Loucy (cell line): ENCODE data around the gene SCUBE2.

Experiments
- H2AFZ ChIP-seq: fragments of 200-600 bp; sonication (generic); 2 replicates; pipeline ENCODE4 v1.6.0; 2016; ENCODE audit warnings: antibody characterized with exemption, mild to moderate bottlenecking, low read length, moderate library complexity
- H3F3A ChIP-seq: fragments of 200-600 bp; 2 replicates; pipeline ENCODE4 v1.6.0; 2016; ENCODE audit warnings: antibody characterized with exemption, low read depth, mild to moderate bottlenecking
- H3K27me3 ChIP-seq: fragments of 200-600 bp; sonication (generic); 2 replicates; pipeline ENCODE4 v1.6.1; 2014; ENCODE audit warnings: low read length, mild to moderate bottlenecking; ENCODE audit not compliant: insufficient read depth, poor library complexity, severe bottlenecking
- H3K36me3 ChIP-seq: fragments of 200-600 bp; sonication (generic); 2 replicates; pipeline ENCODE4 v1.6.1; 2016; ENCODE audit warnings: low read length; ENCODE audit not compliant: insufficient read depth
- H3K4me1 ChIP-seq: fragments of 200-600 bp; sonication (generic); 2 replicates; pipeline ENCODE4 v1.5.1; 2014; ENCODE audit warnings: low read length, mild to moderate bottlenecking; ENCODE audit not compliant: insufficient read depth, poor library complexity, severe bottlenecking
- H3K4me2 ChIP-seq: fragments of 200-600 bp; sonication (generic); 2 replicates; pipeline ENCODE4 v1.6.0; 2014; ENCODE audit warnings: antibody characterized with exemption, low read length, low read depth, mild to moderate bottlenecking; ENCODE audit not compliant: poor library complexity, severe bottlenecking
- H3K4me3 ChIP-seq: fragments of 200-600 bp; sonication (generic); 2 replicates; pipeline ENCODE4 v1.5.1; 2014; ENCODE audit warnings: low read length, mild to moderate bottlenecking, mixed read lengths; ENCODE audit not compliant: poor library complexity, severe bottlenecking
- H3K79me2 ChIP-seq: fragments of 200-600 bp; sonication (generic); 2 replicates; pipeline ENCODE4 v1.6.1; 2014; ENCODE audit warnings: low read length; ENCODE audit not compliant: insufficient read depth
- H3K9ac ChIP-seq: fragments of 200-600 bp; sonication (generic); 2 replicates; pipeline ENCODE4 v1.6.0; 2014; ENCODE audit warnings: mild to moderate bottlenecking, low read depth, low read length, moderate library complexity; ENCODE audit not compliant: poor library complexity, severe bottlenecking
- H3K9me2 ChIP-seq: fragments of 200-600 bp; sonication (generic); replicated peaks from 2 replicates; pipeline ENCODE4 v1.6.1; 2016; ENCODE audit warnings: low read depth, low read length, mixed read lengths
- H3K9me3 ChIP-seq: fragments of 200-600 bp; sonication (generic); 2 replicates; pipeline ENCODE4 v1.6.1; 2014; ENCODE audit warnings: mild to moderate bottlenecking, antibody characterized with exemption, low read length, low read depth; ENCODE audit not compliant: insufficient read depth
- H4K20me1 ChIP-seq: fragments of 200-600 bp; sonication (generic); 2 replicates; pipeline ENCODE4 v1.6.0; 2014; ENCODE audit warnings: antibody characterized with exemption, low read length, mild to moderate bottlenecking; ENCODE audit not compliant: insufficient read depth, poor library complexity, severe bottlenecking
- EZH2phosphoT487 ChIP-seq: fragments of 200-600 bp; IDR thresholded peaks from 2 replicates; pipeline ENCODE4 v1.6.1; 2018; ENCODE audit warnings: antibody characterized with exemption, mild to moderate bottlenecking, moderate library complexity, borderline replicate concordance
- TF ChIP-seq, protein P1 (sequence below): fragments of 200-600 bp; sonication (generic); conservative IDR thresholded peaks from 2 replicates; pipeline ENCODE4 v1.5.1; 2014; ENCODE audit warnings: mild to moderate bottlenecking, antibody characterized with exemption, low read length

Gene SCUBE2

GRCh38 chr11:9071692-9072091 lies 19.7 kb downstream of the SCUBE2 start:
- no peaks in the 10 kb centered on the region for H3F3A ChIP-seq
- H2AFZ ChIP-seq: no peak overlapping the region
- H3K4me3 ChIP-seq: no peak overlapping the region
- H3K4me2 ChIP-seq: no peak overlapping the region
- H3K36me3 ChIP-seq: no peaks in the 10 kb centered on the region
- H3K4me1 ChIP-seq: no peaks in the 10 kb centered on the region
- H3K27me3 ChIP-seq: no peaks in the 10 kb centered on the region
- no peaks in the 10 kb centered on the region for H3K79me2 ChIP-seq
- no peak overlapping the region for H3K9ac ChIP-seq
- TF ChIP-seq EZH2phosphoT487: no peak
- TF ChIP-seq, protein P1, sequence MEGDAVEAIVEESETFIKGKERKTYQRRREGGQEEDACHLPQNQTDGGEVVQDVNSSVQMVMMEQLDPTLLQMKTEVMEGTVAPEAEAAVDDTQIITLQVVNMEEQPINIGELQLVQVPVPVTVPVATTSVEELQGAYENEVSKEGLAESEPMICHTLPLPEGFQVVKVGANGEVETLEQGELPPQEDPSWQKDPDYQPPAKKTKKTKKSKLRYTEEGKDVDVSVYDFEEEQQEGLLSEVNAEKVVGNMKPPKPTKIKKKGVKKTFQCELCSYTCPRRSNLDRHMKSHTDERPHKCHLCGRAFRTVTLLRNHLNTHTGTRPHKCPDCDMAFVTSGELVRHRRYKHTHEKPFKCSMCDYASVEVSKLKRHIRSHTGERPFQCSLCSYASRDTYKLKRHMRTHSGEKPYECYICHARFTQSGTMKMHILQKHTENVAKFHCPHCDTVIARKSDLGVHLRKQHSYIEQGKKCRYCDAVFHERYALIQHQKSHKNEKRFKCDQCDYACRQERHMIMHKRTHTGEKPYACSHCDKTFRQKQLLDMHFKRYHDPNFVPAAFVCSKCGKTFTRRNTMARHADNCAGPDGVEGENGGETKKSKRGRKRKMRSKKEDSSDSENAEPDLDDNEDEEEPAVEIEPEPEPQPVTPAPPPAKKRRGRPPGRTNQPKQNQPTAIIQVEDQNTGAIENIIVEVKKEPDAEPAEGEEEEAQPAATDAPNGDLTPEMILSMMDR: no peak
- H4K20me1 ChIP-seq: no peaks in the 10 kb centered on the region
- H3K9me2 ChIP-seq: no peaks in the 10 kb centered on the region
- no peaks in the 10 kb centered on the region for H3K9me3 ChIP-seq

DNA sequence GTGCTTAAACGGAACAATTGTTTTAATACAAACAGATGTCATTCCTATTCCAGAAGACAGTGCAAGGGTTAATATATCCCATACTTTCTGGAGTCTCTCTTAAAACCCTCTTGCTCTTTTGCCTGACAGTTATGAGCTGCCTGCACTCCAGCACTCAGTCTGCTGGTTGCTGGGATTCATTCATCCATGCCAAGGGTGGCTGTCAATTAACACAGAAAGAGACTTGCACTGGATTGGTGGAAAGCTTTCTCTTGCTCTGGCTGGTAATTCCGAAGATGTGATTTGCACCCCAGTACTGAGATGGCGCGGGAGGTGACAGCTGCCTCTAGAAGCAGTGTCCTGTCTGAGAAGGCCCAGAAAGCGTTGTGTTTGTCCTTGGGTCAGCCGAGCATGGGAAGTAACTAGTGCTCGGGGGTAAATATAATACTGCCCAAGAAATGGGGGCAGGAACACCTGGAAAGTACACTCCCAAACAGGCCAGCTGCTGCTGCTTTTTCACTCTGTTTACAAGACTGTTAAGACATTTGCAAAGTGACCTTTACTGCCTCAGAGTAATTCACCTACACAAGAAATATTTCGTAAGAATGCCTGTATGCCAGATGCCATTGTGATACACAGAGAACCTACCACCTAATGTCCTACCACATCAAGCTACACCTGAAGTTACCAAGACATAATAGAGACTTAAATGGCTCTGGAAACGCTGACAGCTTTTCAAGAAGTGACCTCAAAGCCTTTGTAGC lies 20.5 kb downstream of the SCUBE2 start:
- Histone ChIP-seq H3K4me3 (no peak overlapping the region), H3K36me3 (no peaks in the 10 kb centered on the region), H3K4me2 (no peak overlapping the region), H3K27me3 (no peaks in the 10 kb centered on the region), H3K9me2 (no peaks in the 10 kb centered on the region), H2AFZ (no peak overlapping the region), H3K9me3 (no peaks in the 10 kb centered on the region), H4K20me1 (no peaks in the 10 kb centered on the region), H3K79me2 (no peaks in the 10 kb centered on the region), H3K9ac (no peak overlapping the region), H3K4me1 (no peaks in the 10 kb centered on the region), H3F3A (no peaks in the 10 kb centered on the region)
- TF ChIP-seq, protein P1: no peak
- no peak for TF ChIP-seq EZH2phosphoT487

GRCh38 chr11:9069862-9070470 lies 21.4 kb downstream of the SCUBE2 start:
- no peaks in the 10 kb centered on the region for H3K36me3 ChIP-seq
- no peak overlapping the region for H3K9ac ChIP-seq
- H3K9me2 ChIP-seq: no peaks in the 10 kb centered on the region
- H3K4me3 ChIP-seq: no peak overlapping the region
- no peak for TF ChIP-seq EZH2phosphoT487
- TF ChIP-seq, protein P1: no peak
- H2AFZ ChIP-seq: no peak overlapping the region
- no peaks in the 10 kb centered on the region for H3K27me3 ChIP-seq
- H3K79me2 ChIP-seq: no peaks in the 10 kb centered on the region
- H4K20me1 ChIP-seq: no peaks in the 10 kb centered on the region
- no peaks in the 10 kb centered on the region for H3K4me1 ChIP-seq
- no peaks in the 10 kb centered on the region for H3F3A ChIP-seq
- H3K9me3 ChIP-seq: no peaks in the 10 kb centered on the region
- H3K4me2 ChIP-seq: no peak overlapping the region
